IMR-90 (cell line): Measurements from ENCODE around the gene POLR2I. TPM values are rescaled to one million over a fixed set of nuclear protein-coding genes. Genes with fewer than 3 reads are reported as not detected.

Experiments
- ATAC-seq: fragments of 200-7000 bp; cut with Tn5 transposase; 2 replicates; pipeline ENCODE4 v1.9.1; 2020; ENCODE audit warnings: low read depth, mild to moderate bottlenecking, moderate library complexity
- BruUV-seq: library from RNA; stranded (reverse); fragments of 400-500 nt; replicated peaks from 2 replicates; lab custom pipeline; 2021; lab: Mats Ljungman, UMichigan
- CTCF ChIA-PET: fragments of 300-600 bp; formaldehyde crosslinking; extraction: SDS; loops from one replicate; lab custom pipeline; 2021; ENCODE audit warnings: antibody characterized with exemption; lab: Yijun Ruan, JAX
- POLR2A ChIA-PET: fragments of 300-600 bp; sonication (Branson Sonifier 250); formaldehyde crosslinking; loops from one replicate; lab custom pipeline; 2022; ENCODE audit warnings: antibody characterized with exemption; ENCODE audit not compliant: unreplicated experiment; lab: Charles Lee
- DNase-seq: peaks from one replicate; pipeline ENCODE4 v3.0.0; 2013
- H2AFZ ChIP-seq: replicated peaks from 2 replicates; pipeline ENCODE3; 2013; ENCODE audit warnings: low read length, mild to moderate bottlenecking; ENCODE audit not compliant: poor library complexity
- H2AK5ac ChIP-seq: 2 replicates; pipeline ENCODE4 v1.6.1; 2013; ENCODE audit warnings: low read depth, low read length, inconsistent platforms
- H2AK9ac ChIP-seq: replicated peaks from 2 replicates; pipeline ENCODE3; 2013; ENCODE audit warnings: mild to moderate bottlenecking, low read depth, low read length, moderate library complexity; ENCODE audit not compliant: poor library complexity
- H2BK120ac ChIP-seq: 2 replicates; pipeline ENCODE4 v1.6.1; 2013; ENCODE audit warnings: low read depth, low read length, inconsistent platforms
- H2BK15ac ChIP-seq: 3 replicates; pipeline ENCODE4 v1.6.1; 2013; ENCODE audit warnings: low read depth, low read length, inconsistent platforms
- H2BK20ac ChIP-seq: 2 replicates; pipeline ENCODE4 v1.6.1; 2013; ENCODE audit warnings: low read depth, mild to moderate bottlenecking, inconsistent platforms, low read length, moderate library complexity
- H2BK5ac ChIP-seq: 2 replicates; pipeline ENCODE4 v1.6.1; 2013; ENCODE audit warnings: mild to moderate bottlenecking, low read depth, low read length, inconsistent platforms; ENCODE audit not compliant: poor library complexity, severe bottlenecking
- H3K14ac ChIP-seq: replicated peaks from 2 replicates; pipeline ENCODE4 v1.6.1; 2013; ENCODE audit warnings: low read depth, low read length, inconsistent platforms
- H3K18ac ChIP-seq: 2 replicates; pipeline ENCODE4 v1.6.1; 2013; ENCODE audit warnings: low read depth, low read length, control low read depth
- H3K23ac ChIP-seq: 2 replicates; pipeline ENCODE4 v1.6.1; 2013; ENCODE audit warnings: low read depth, low read length, inconsistent platforms
- H3K27ac ChIP-seq: 2 replicates; pipeline ENCODE4 v1.5.1; 2013; ENCODE audit warnings: mild to moderate bottlenecking, control low read depth, low read length; ENCODE audit not compliant: insufficient read depth
- H3K27me3 ChIP-seq: 2 replicates; pipeline ENCODE4 v1.6.1; 2013; ENCODE audit warnings: low read length; ENCODE audit not compliant: control insufficient read depth, insufficient read depth
- H3K36me3 ChIP-seq: 2 replicates; pipeline ENCODE4 v1.6.1; 2013; ENCODE audit warnings: low read length, mixed read lengths; ENCODE audit not compliant: control insufficient read depth, insufficient read depth
- H3K4ac ChIP-seq: 2 replicates; pipeline ENCODE4 v1.6.1; 2013; ENCODE audit warnings: low read depth, low read length, inconsistent platforms
- H3K4me1 ChIP-seq: 2 replicates; pipeline ENCODE4 v1.6.1; 2013; ENCODE audit warnings: low read length, mixed read lengths; ENCODE audit not compliant: control insufficient read depth, insufficient read depth
- H3K4me2 ChIP-seq: 2 replicates; pipeline ENCODE4 v1.6.1; 2013; ENCODE audit warnings: low read depth, mild to moderate bottlenecking, control low read depth, low read length, moderate library complexity
- H3K4me3 ChIP-seq: 2 replicates; pipeline ENCODE4 v1.5.1; 2013; ENCODE audit warnings: low read depth, mild to moderate bottlenecking, control low read depth, low read length, moderate library complexity; ENCODE audit not compliant: insufficient read depth
- H3K56ac ChIP-seq: 2 replicates; pipeline ENCODE4 v1.6.1; 2013; ENCODE audit warnings: low read length, inconsistent platforms; ENCODE audit not compliant: insufficient read depth; ENCODE audit errors: extremely low read depth
- H3K79me1 ChIP-seq, 2 experiments: 2 replicates each; pipeline ENCODE4 v1.6.1; 2013; ENCODE audit warnings: low read length in 2 of 2, inconsistent platforms in 1 of 2, low read depth in 1 of 2
- H3K9ac ChIP-seq: 2 replicates; pipeline ENCODE4 v1.6.1; 2013; ENCODE audit warnings: low read depth, low read length, control low read depth
- H3K9me1 ChIP-seq: 2 replicates; pipeline ENCODE4 v1.6.1; 2013; ENCODE audit warnings: low read length, inconsistent platforms; ENCODE audit not compliant: insufficient read depth
- H3K9me3 ChIP-seq: 2 replicates; pipeline ENCODE4 v1.6.1; 2013; ENCODE audit warnings: low read length; ENCODE audit not compliant: control insufficient read depth, insufficient read depth
- H4K20me1 ChIP-seq: 2 replicates; pipeline ENCODE4 v1.6.1; 2013; ENCODE audit warnings: low read length, inconsistent platforms; ENCODE audit not compliant: insufficient read depth
- H4K5ac ChIP-seq: 2 replicates; pipeline ENCODE4 v1.6.1; 2013; ENCODE audit warnings: mild to moderate bottlenecking, low read depth, low read length, control low read depth
- H4K8ac ChIP-seq, 2 experiments: 2 replicates each; pipeline ENCODE4 v1.6.1; 2013; ENCODE audit warnings: low read depth in 2 of 2, low read length in 2 of 2, control low read depth in 1 of 2, inconsistent platforms in 1 of 2
- H4K91ac ChIP-seq: 2 replicates; pipeline ENCODE4 v1.6.1; 2013; ENCODE audit warnings: low read depth, low read length, inconsistent platforms; ENCODE audit not compliant: insufficient read depth
- BHLHE40 ChIP-seq: fragments of 150-350 bp; IDR thresholded peaks from 2 replicates; pipeline ENCODE4 v1.6.1; 2016; ENCODE audit warnings: mild to moderate bottlenecking, low read depth, low read length
- CEBPB ChIP-seq: IDR thresholded peaks from 2 replicates; pipeline ENCODE4 v1.6.1; 2012; ENCODE audit warnings: low read depth, low read length, improper control_type of control experiment
- CHD1 ChIP-seq: IDR thresholded peaks from 2 replicates; pipeline ENCODE4 v1.6.1; 2012; ENCODE audit warnings: low read depth, low read length, improper control_type of control experiment
- ELK1 ChIP-seq: fragments of 150-350 bp; IDR thresholded peaks from 2 replicates; pipeline ENCODE4 v1.6.1; 2016; ENCODE audit warnings: low read depth, mild to moderate bottlenecking, low read length, moderate library complexity, borderline replicate concordance
- FOS ChIP-seq: fragments of 150-350 bp; IDR thresholded peaks from 2 replicates; pipeline ENCODE4 v1.6.1; 2016; ENCODE audit warnings: low read depth, low read length
- MAZ ChIP-seq: IDR thresholded peaks from 2 replicates; pipeline ENCODE4 v1.6.1; 2012; ENCODE audit warnings: low read depth, mild to moderate bottlenecking, low read length, improper control_type of control experiment, moderate library complexity, borderline replicate concordance
- MXI1 ChIP-seq: IDR thresholded peaks from 2 replicates; pipeline ENCODE4 v1.6.1; 2012; ENCODE audit warnings: low read depth, mild to moderate bottlenecking, low read length, moderate library complexity, borderline replicate concordance
- NFE2L2 ChIP-seq: fragments of 150-350 bp; IDR thresholded peaks from 2 replicates; pipeline ENCODE4 v1.6.1; 2016; ENCODE audit warnings: low read depth, mild to moderate bottlenecking, low read length
- POLR2A ChIP-seq: IDR thresholded peaks from 2 replicates; pipeline ENCODE4 v1.6.1; 2012; ENCODE audit warnings: mild to moderate bottlenecking, low read depth, low read length
- RAD21 ChIP-seq: IDR thresholded peaks from 2 replicates; pipeline ENCODE4 v1.6.1; 2012; ENCODE audit warnings: low read length, improper control_type of control experiment
- RCOR1 ChIP-seq: IDR thresholded peaks from 2 replicates; pipeline ENCODE4 v1.6.1; 2012; ENCODE audit warnings: mild to moderate bottlenecking, low read length, improper control_type of control experiment; ENCODE audit not compliant: insufficient replicate concordance
- WGBS, 2 experiments: methylation state at CpG; one replicate each; pipeline versions ENCODE4 v1.1.5 to v1.1.7; 2013; ENCODE audit warnings: missing lambda C conversion rate in 2 of 2; ENCODE audit not compliant: insufficient read length in 1 of 2; ENCODE audit errors: extremely low coverage in 2 of 2; 5-methylcytosine and 5-hydroxymethylcytosine counted together
- dilution Hi-C: fragments of 300-500 bp; cut with HindIII; formaldehyde crosslinking; loops from one replicate; pipeline ENCODE4 v1.14.3; 2018; ENCODE audit warnings: low sequenced_read_pairs; ENCODE audit not compliant: unreplicated experiment
- in situ Hi-C: fragments of 300-500 bp; cut with MboI; formaldehyde crosslinking; loops from 3 replicates; pipeline ENCODE4 v1.14.3; 2019; ENCODE audit warnings: low sequenced_read_pairs, inconsistent platforms, mixed read lengths
- intact Hi-C: fragments of 100-400 bp; cut with micrococcal nuclease; formaldehyde crosslinking; loops from 2 replicates; pipeline ENCODE4 v1.10.0; 2022
- polyA plus RNA-seq, 3 experiments: library from polyadenylated mRNA; depleted of rRNA; stranded (reverse); fragments of >200 nt; gene quantifications; 2 replicates each; pipeline ENCODE4 v1.2.3, GENCODE V29; 2012; ENCODE audit warnings: low replicate concordance in 1 of 3
- total RNA-seq: library from RNA; depleted of rRNA; stranded (reverse); fragments of >200 nt; gene quantifications from 2 replicates; pipeline ENCODE4 v1.2.3, GENCODE V29; 2012

POLR2I gene
- total and polyA plus RNA-seq, 2 of the 4 experiments (the other 2 are of a cell fraction), result 35.8 to 59.7 TPM

DNA sequence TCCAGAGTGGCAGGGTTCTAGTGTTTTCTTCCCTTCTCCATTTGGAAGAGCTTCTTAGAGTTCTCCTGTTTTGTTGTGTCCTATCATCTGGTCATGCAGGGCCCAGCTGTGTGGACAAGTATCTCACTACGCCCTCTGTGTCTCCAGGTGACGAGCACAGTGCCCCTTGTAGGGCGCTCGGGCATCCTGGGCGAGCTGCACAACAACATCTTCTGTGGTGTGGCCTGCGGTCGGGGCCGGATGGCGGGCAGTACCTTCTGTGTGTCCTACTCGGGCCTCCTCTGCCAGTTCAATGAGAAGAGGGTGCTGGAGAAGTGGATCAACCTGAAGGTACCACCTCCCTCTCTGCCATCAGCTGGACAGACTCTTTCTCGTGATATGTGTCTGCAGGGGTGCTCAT lies 47.0 kb downstream of the POLR2I start:
- peaks cover 12% of the 10 kb centered on the region for H3K36me3 ChIP-seq
- in situ Hi-C loops, result no loop called here
- H2BK15ac ChIP-seq, result no peak overlapping the region
- H2BK120ac ChIP-seq, result no peak overlapping the region
- peak overlapping the region; percentile 65; the same call in 1 of the 2 replicates for H2AK5ac ChIP-seq
- TF ChIP-seq MXI1 (no peak), CEBPB (no peak), POLR2A (no peak), CHD1 (no peak), RCOR1 (no peak), NFE2L2 (no peak), MAZ (no peak), BHLHE40 (no peak), RAD21 (no peak), ELK1 (no peak), FOS (no peak)
- no peak overlapping the region for H3K4ac ChIP-seq
- no peak overlapping the region for H4K91ac ChIP-seq
- ChIA-PET POLR2A (no interaction called here), CTCF (no interaction called here)
- no peak overlapping the region for H3K27ac ChIP-seq
- H3K14ac ChIP-seq, result no peak overlapping the region
- H4K20me1 ChIP-seq, result peaks cover 23% of the 10 kb centered on the region; the same call in 1 of the 2 replicates
- no peaks in the 10 kb centered on the region for H3K27me3 ChIP-seq
- no peak overlapping the region for H3K56ac ChIP-seq
- no peak overlapping the region for H3K23ac ChIP-seq
- 100% methylated on average over 1 of the region's 11 CpGs; no CpG with 5 or more reads in 1 of the 2 experiments for whole genome bisulfite sequencing, 2 experiments
- H3K79me1 ChIP-seq, result peaks cover 15 to 21% of the 10 kb centered on the region in 2 experiments
- no peak overlapping the region for H4K8ac ChIP-seq
- H3K9me1 ChIP-seq, result peaks cover 11% of the 10 kb centered on the region; the same call in 1 of the 2 replicates
- BruUV-seq, result no TSS peak
- ATAC-seq (no peak), DNase-seq (no peak)
- H3K9ac ChIP-seq, result no peak overlapping the region
- intact Hi-C loops, result no loop called here
- no peak overlapping the region for H3K4me2 ChIP-seq
- H4K5ac ChIP-seq, result no peak overlapping the region
- H2AFZ ChIP-seq, result no peak overlapping the region
- no peak overlapping the region for H3K18ac ChIP-seq
- no peak overlapping the region for H3K4me3 ChIP-seq
- dilution Hi-C loops, result no loop called here
- no peak overlapping the region for H2AK9ac ChIP-seq
- no peaks in the 10 kb centered on the region for H3K4me1 ChIP-seq
- H2BK20ac ChIP-seq, result no peak overlapping the region
- H2BK5ac ChIP-seq, result no peak overlapping the region
- no peaks in the 10 kb centered on the region for H3K9me3 ChIP-seq
